Fibroblast of the aortic adventitia (primary cell): ENCODE data around the gene SORBS1. TPM values are rescaled to one million over a fixed set of nuclear protein-coding genes. Genes with fewer than 3 reads are reported as not detected.

Experiments used
- DNase-seq: peaks from one replicate; pipeline ENCODE4 v3.0.0-alpha.2; 2010; ENCODE audit warnings: low read depth
- H3K4me3 ChIP-seq: 2 replicates; pipeline ENCODE4 v1.5.1; 2011; ENCODE audit warnings: low read depth, mild to moderate bottlenecking, control low read depth, low read length, moderate library complexity
- total RNA-seq: library from RNA; depleted of rRNA; stranded (reverse); fragments of >200 nt; gene quantifications from 2 replicates; pipeline ENCODE4 v1.2.3, GENCODE V29; 2012; ENCODE audit warnings: low replicate concordance
- TF ChIP-seq, protein P1 (sequence below): IDR thresholded peaks from 2 replicates; pipeline ENCODE4 v1.5.1; 2011; ENCODE audit warnings: mild to moderate bottlenecking, low read length, control low read depth, inconsistent platforms; ENCODE audit not compliant: insufficient read depth

SORBS1 gene
- total RNA-seq, 1 donor = 0.36 TPM

DNA sequence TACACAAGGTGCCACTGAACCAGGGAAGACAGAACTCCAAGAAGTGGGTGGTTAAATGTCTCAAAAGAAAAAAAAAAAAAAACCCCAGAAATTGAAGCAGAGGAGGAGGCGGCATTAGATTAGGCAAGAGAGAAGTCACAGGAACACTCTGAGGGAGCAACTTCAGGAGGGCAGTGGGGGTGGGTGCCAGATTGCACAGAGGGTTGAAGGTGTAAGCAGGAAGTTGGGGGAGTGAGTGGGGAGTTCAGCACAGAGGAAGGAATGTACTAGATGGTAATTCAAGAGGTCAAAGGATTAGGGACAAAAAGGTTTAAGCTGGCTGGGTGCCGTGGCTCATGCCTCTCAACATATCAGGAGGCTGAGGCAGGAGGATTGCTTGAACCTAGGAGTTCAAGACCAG is 160.4 kb downstream of the SORBS1 start:
- no peak for DNase-seq
- no peak overlapping the region for H3K4me3 ChIP-seq
- TF ChIP-seq, protein P1, sequence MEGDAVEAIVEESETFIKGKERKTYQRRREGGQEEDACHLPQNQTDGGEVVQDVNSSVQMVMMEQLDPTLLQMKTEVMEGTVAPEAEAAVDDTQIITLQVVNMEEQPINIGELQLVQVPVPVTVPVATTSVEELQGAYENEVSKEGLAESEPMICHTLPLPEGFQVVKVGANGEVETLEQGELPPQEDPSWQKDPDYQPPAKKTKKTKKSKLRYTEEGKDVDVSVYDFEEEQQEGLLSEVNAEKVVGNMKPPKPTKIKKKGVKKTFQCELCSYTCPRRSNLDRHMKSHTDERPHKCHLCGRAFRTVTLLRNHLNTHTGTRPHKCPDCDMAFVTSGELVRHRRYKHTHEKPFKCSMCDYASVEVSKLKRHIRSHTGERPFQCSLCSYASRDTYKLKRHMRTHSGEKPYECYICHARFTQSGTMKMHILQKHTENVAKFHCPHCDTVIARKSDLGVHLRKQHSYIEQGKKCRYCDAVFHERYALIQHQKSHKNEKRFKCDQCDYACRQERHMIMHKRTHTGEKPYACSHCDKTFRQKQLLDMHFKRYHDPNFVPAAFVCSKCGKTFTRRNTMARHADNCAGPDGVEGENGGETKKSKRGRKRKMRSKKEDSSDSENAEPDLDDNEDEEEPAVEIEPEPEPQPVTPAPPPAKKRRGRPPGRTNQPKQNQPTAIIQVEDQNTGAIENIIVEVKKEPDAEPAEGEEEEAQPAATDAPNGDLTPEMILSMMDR = no peak

DNA sequence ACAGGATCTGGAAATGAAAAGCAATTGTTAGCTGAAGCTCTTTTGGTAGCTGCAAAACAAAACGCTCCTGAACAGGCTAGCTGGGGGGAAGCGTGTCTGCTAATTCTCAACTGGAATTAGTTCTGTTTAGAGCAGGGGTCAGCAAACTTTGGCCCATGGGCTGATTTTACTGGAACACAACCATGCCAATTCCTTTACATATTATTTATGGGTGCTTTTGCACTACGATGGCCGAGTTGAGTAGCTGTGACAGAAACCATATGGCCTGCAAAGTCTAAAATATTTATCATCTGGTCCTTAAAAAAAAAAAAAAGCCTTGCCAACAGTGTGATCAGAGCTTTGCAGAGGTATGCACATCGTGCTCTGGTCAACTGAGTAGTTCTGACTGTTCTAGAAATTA is 162.0 kb downstream of the SORBS1 start:
- DNase-seq = no peak
- H3K4me3 ChIP-seq = no peak overlapping the region
- TF ChIP-seq, protein P1 = no peak

DNA sequence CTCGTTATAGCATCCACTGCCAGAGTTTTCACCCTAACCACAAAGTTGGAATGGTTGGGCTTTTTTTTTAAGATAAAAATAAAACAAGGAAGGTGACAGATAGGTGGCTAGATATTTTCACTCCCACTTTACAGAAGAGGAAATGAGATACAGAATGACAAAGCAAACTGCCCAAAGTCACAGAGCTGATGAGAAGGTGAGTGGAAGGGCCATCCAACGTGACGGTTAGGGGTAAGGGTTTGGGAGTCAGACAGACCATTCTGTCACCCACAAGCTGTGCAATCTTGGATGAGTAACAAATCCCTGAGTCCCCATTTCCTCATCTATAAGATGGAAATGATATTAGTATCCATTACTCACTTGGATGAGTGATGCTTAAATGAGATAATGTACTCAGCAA is 163.4 kb downstream of the SORBS1 start:
- DNase-seq = no peak
- H3K4me3 ChIP-seq = no peak overlapping the region
- TF ChIP-seq, protein P1 = no peak

DNA sequence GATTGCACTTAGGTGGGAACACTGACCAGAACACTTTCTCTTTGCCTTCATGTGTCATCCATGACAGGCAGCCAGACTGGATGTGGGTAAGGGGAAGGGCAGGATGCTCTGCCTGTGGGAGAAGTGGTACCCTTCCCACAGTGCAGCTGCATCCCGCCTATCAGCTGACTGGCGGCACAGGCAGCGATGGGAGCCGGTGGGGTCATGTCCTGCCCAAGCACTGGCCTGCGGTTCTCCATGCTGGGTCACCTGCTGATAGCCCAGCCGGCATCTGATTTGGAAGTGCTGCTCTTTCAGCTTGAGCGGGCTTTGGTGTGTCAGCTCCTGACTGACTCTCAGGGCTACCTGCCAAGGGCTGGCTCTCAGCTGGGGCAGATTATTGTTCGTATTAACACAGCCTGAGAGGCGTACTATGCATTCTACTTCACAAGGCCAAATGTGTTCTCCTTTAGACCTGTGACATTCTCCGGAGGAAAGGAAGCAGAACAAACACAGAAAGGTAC is 165.2 kb downstream of the SORBS1 start:
- no peak overlapping the region for H3K4me3 ChIP-seq
- TF ChIP-seq, protein P1 = no peak
- DNase-seq = no peak

DNA sequence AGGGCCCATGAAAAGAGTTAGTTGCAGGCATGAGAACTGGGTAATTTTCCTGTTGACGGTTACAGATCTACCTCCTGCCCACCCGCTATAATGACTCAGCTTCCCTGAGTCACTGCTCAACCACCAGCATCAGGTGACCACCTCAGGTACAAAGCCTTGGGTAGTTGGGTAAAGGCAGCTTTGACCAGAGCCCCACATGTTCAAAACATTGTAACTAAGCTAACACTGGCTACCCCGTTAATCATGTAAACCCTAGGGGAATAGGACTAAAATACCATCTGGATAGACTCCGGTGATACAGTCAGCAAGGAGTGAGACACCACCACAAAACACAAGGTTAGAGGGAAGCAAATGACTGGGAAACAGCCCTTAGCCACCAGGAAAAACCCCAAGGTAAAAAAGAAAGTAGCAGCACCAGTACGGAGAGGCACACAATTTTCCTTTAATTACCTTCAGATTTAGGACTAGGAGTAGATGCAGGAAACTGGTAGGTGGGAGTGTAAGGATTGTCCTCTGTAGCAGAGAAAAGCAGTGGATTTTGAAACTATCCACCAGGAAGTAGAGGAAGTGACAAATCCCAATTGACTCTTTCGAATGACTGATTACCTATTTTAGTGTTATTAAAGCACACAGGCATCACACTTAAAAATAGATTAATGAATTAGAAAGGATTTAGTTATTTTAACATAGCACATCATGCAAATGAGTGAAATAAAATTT is 166.8 kb downstream of the SORBS1 start:
- no peak for DNase-seq
- TF ChIP-seq, protein P1 = no peak
- H3K4me3 ChIP-seq = no peak overlapping the region

DNA sequence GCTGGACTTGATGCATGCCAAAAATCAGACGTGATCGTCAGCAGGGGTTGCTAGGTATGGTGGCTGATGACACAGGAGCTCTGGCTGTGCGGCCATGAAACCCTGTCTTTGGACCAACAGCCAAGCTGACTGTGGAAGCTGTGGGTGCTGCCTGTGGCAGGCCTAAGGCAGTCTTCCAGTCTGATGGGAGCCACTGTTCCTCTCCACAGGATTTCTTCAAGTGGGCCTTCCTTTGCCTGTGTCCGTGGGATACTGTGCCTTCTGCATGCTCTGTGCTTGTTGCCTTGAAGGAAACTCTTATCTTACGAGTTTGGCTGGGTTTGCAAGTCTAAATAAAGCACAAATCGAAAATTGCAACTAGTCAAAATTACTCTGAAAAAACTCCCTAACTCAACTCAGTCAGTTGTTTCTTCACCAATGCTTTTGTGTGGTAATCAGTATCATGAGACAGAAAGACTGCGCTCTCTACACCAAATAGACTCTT is 168.4 kb downstream of the SORBS1 start:
- H3K4me3 ChIP-seq = no peak overlapping the region
- TF ChIP-seq, protein P1 = no peak
- DNase-seq = no peak
